H9 (cell line): ENCODE data around the gene YPEL5. TPM values are rescaled to one million over a fixed set of nuclear protein-coding genes. Genes with fewer than 3 reads are reported as not detected.

Experiments used
- DNase-seq: peaks from one replicate; pipeline ENCODE4 v3.0.0-alpha.2; 2017
- H2AFZ ChIP-seq: one replicate; pipeline ENCODE4 v1.6.1; 2013; ENCODE audit warnings: mild to moderate bottlenecking, low read length, control low read depth, moderate library complexity
- H2AK5ac ChIP-seq: 2 replicates; pipeline ENCODE4 v1.6.1; 2013; ENCODE audit warnings: low read length, control low read depth, mixed read lengths; ENCODE audit not compliant: insufficient read length
- H2BK120ac ChIP-seq: one replicate; pipeline ENCODE4 v1.6.1; 2013; ENCODE audit warnings: low read depth, mild to moderate bottlenecking, low read length, control low read depth, inconsistent platforms; ENCODE audit not compliant: poor library complexity, severe bottlenecking
- H2BK12ac ChIP-seq: 2 replicates; pipeline ENCODE4 v1.6.1; 2013; ENCODE audit warnings: low read length, control low read depth, mixed read lengths, low read depth; ENCODE audit not compliant: insufficient read length
- H2BK15ac ChIP-seq: 2 replicates; pipeline ENCODE4 v1.6.1; 2013; ENCODE audit warnings: low read depth, low read length, control low read depth
- H2BK20ac ChIP-seq: one replicate; pipeline ENCODE4 v1.6.1; 2013; ENCODE audit warnings: low read depth, mild to moderate bottlenecking, low read length, control low read depth, inconsistent platforms; ENCODE audit not compliant: poor library complexity, severe bottlenecking
- H2BK5ac ChIP-seq: 2 replicates; pipeline ENCODE4 v1.6.1; 2013; ENCODE audit warnings: low read length, control low read depth, mixed read lengths; ENCODE audit not compliant: insufficient read length
- H3K14ac ChIP-seq: 2 replicates; pipeline ENCODE4 v1.6.1; 2013; ENCODE audit warnings: low read length, control low read depth; ENCODE audit not compliant: insufficient read depth
- H3K18ac ChIP-seq: 2 replicates; pipeline ENCODE4 v1.6.1; 2013; ENCODE audit warnings: low read depth, mild to moderate bottlenecking, mixed read lengths, low read length, control low read depth; ENCODE audit not compliant: insufficient read length
- H3K23ac ChIP-seq: 2 replicates; pipeline ENCODE4 v1.6.1; 2013; ENCODE audit warnings: low read length, control low read depth, mixed read lengths, low read depth; ENCODE audit not compliant: insufficient read length
- H3K23me2 ChIP-seq: 2 replicates; pipeline ENCODE4 v1.6.1; 2013; ENCODE audit warnings: low read depth, mild to moderate bottlenecking, mixed read lengths, low read length, control low read depth; ENCODE audit not compliant: insufficient read length, poor library complexity, severe bottlenecking
- H3K27ac ChIP-seq: 2 replicates; pipeline ENCODE4 v1.5.1; 2013; ENCODE audit warnings: low read length, control low read depth, mixed read lengths, low read depth; ENCODE audit not compliant: insufficient read length
- H3K27me3 ChIP-seq: 2 replicates; pipeline ENCODE4 v1.6.1; 2013; ENCODE audit warnings: low read length, control low read depth, inconsistent platforms; ENCODE audit not compliant: insufficient read depth
- H3K4ac ChIP-seq: 2 replicates; pipeline ENCODE4 v1.6.1; 2013; ENCODE audit warnings: low read depth, mild to moderate bottlenecking, control low read depth, inconsistent platforms, low read length, moderate library complexity
- H3K4me1 ChIP-seq: 2 replicates; pipeline ENCODE4 v1.6.1; 2013; ENCODE audit warnings: low read length, control low read depth, inconsistent platforms; ENCODE audit not compliant: insufficient read depth
- H3K4me2 ChIP-seq: 2 replicates; pipeline ENCODE4 v1.6.1; 2013; ENCODE audit warnings: low read length, control low read depth, mixed read lengths; ENCODE audit not compliant: insufficient read length, insufficient read depth
- H3K56ac ChIP-seq: 2 replicates; pipeline ENCODE4 v1.6.1; 2013; ENCODE audit warnings: low read depth, mild to moderate bottlenecking, mixed read lengths, low read length, control low read depth; ENCODE audit not compliant: insufficient read length
- H3K79me1 ChIP-seq: 2 replicates; pipeline ENCODE4 v1.6.1; 2013; ENCODE audit warnings: low read depth, mild to moderate bottlenecking, moderate library complexity, low read length, control low read depth, inconsistent platforms; ENCODE audit not compliant: insufficient read depth, poor library complexity, severe bottlenecking
- H3K79me2 ChIP-seq: 2 replicates; pipeline ENCODE4 v1.6.1; 2013; ENCODE audit warnings: low read length, control low read depth, inconsistent platforms; ENCODE audit not compliant: insufficient read depth
- H3K9ac ChIP-seq: 2 replicates; pipeline ENCODE4 v1.6.1; 2013; ENCODE audit warnings: low read length, control low read depth, mixed read lengths; ENCODE audit not compliant: insufficient read length; ENCODE audit errors: extremely low read depth
- H3K9me3 ChIP-seq: one replicate; pipeline ENCODE4 v1.6.1; 2013; ENCODE audit warnings: low read depth, low read length, inconsistent platforms; ENCODE audit not compliant: control insufficient read depth
- H3T11ph ChIP-seq: one replicate; pipeline ENCODE4 v1.6.1; 2013; ENCODE audit warnings: mild to moderate bottlenecking, low read length, control low read depth, inconsistent platforms
- H4K20me1 ChIP-seq: one replicate; pipeline ENCODE4 v1.6.1; 2013; ENCODE audit not compliant: control insufficient read depth, insufficient read length, insufficient read depth
- H4K5ac ChIP-seq: 2 replicates; pipeline ENCODE4 v1.6.1; 2013; ENCODE audit warnings: low read depth, mild to moderate bottlenecking, mixed read lengths, low read length, control low read depth; ENCODE audit not compliant: insufficient read length
- H4K8ac ChIP-seq: replicated peaks from 2 replicates; pipeline ENCODE4 v1.6.1; 2013; ENCODE audit warnings: low read length, control low read depth, mixed read lengths, low read depth; ENCODE audit not compliant: insufficient read length
- H4K91ac ChIP-seq: 2 replicates; pipeline ENCODE4 v1.6.1; 2013; ENCODE audit warnings: low read depth, mild to moderate bottlenecking, moderate library complexity, mixed read lengths, low read length, control low read depth; ENCODE audit not compliant: insufficient read length
- H3K27ac Mint-ChIP-seq, 3 experiments: 2 replicates in 2 of 3; 3 replicates in 1 of 3; pipeline ENCODE4 v1.8.0; 2020 to 2021; ENCODE audit warnings: mixed read lengths in 3 of 3, mild to moderate bottlenecking in 1 of 3, moderate library complexity in 1 of 3
- H3K27me3 Mint-ChIP-seq: 2 replicates; pipeline ENCODE4 v1.8.0; 2021; ENCODE audit warnings: low read depth, mild to moderate bottlenecking, moderate library complexity, mixed read lengths
- H3K36me3 Mint-ChIP-seq, 3 experiments: 2 replicates in 2 of 3; 3 replicates in 1 of 3; pipeline ENCODE4 v1.8.0; 2020 to 2021; ENCODE audit warnings: low read depth in 3 of 3, mixed read lengths in 3 of 3; ENCODE audit not compliant: insufficient read depth in 1 of 3
- H3K4me1 Mint-ChIP-seq, 2 experiments: 2 replicates each; pipeline ENCODE4 v1.8.0; 2020; ENCODE audit warnings: mixed read lengths in 2 of 2
- H3K4me3 Mint-ChIP-seq, 2 experiments: 2 replicates in 1 of 2; 3 replicates in 1 of 2; pipeline ENCODE4 v1.8.0; 2020 to 2021; ENCODE audit warnings: mild to moderate bottlenecking in 2 of 2, mixed read lengths in 2 of 2, moderate library complexity in 1 of 2
- H3K9me3 Mint-ChIP-seq, 2 experiments: 2 replicates in 1 of 2; 3 replicates in 1 of 2; pipeline ENCODE4 v1.8.0; 2020; ENCODE audit warnings: mild to moderate bottlenecking in 2 of 2, mixed read lengths in 2 of 2, moderate library complexity in 1 of 2
- CTCF ChIP-seq: fragments of 200-600 bp; sonication (generic); conservative IDR thresholded peaks from 3 replicates; pipeline ENCODE4 v1.8.0; 2021; ENCODE audit warnings: antibody characterized with exemption, mild to moderate bottlenecking
- WGBS: extraction: QIAGEN DNeasy Blood & Tissue Kit; methylation state at CpG from one replicate; pipeline ENCODE4 v1.1.7; 2013; ENCODE audit warnings: missing lambda C conversion rate, low lambda C conversion rate, mixed read lengths; ENCODE audit not compliant: insufficient read length; ENCODE audit errors: extremely low coverage; 5-methylcytosine and 5-hydroxymethylcytosine counted together
- total RNA-seq: library from RNA; stranded (reverse); gene quantifications from 2 replicates; pipeline ENCODE4 v1.2.1, GENCODE V29; 2021

The YPEL5 gene
- total RNA-seq, 1 experiment from 2014 or later: 28.5 TPM

- no peak for DNase-seq
- Histone ChIP-seq H3K4me2 (no peak overlapping the region), H2AK5ac (no peak overlapping the region), H4K20me1 (no peaks in the 10 kb centered on the region), H3K4ac (no peak overlapping the region), H3K79me2 (no peaks in the 10 kb centered on the region), H3K27me3 (no peaks in the 10 kb centered on the region), H3K9ac (no peak overlapping the region), H3T11ph (no peak overlapping the region), H2BK20ac (no peak overlapping the region), H3K9me3 (no peaks in the 10 kb centered on the region), H2BK12ac (no peak overlapping the region), H3K23me2 (no peaks in the 10 kb centered on the region), H4K8ac (no peak overlapping the region), H3K18ac (no peak overlapping the region), H2BK15ac (no peak overlapping the region), H3K56ac (no peak overlapping the region), H2AFZ (no peak overlapping the region), H3K4me1 (no peaks in the 10 kb centered on the region), H3K14ac (no peak overlapping the region), H3K27ac (no peak overlapping the region), H2BK120ac (no peak overlapping the region), H4K91ac (no peak overlapping the region), H2BK5ac (no peak overlapping the region), H3K23ac (no peak overlapping the region), H4K5ac (no peak overlapping the region), H3K79me1 (no peaks in the 10 kb centered on the region)
- Mint-ChIP-seq H3K4me3 (no peak overlapping the region), H3K27me3 (no peaks in the 10 kb centered on the region; the same call in 1 of the 2 replicates), H3K4me1 (no peaks in the 10 kb centered on the region), H3K36me3 (peaks cover 0 to 5% (median 1%) of the 10 kb centered on the region in 3 experiments; a peak in 3 of 7 replicates), H3K9me3 (peaks cover 4 to 5% of the 10 kb centered on the region in 2 experiments; a peak in 2 of 5 replicates), H3K27ac (no peak overlapping the region)
- WGBS: no CpG with 5 or more reads among the region's 4 CpGs
- TF ChIP-seq CTCF: no peak
These were observed 38.4 kb downstream of the YPEL5 start for GRCh38 chr2:30185178-30185577.
